ENCODE results near the gene NTN3.

DNA sequence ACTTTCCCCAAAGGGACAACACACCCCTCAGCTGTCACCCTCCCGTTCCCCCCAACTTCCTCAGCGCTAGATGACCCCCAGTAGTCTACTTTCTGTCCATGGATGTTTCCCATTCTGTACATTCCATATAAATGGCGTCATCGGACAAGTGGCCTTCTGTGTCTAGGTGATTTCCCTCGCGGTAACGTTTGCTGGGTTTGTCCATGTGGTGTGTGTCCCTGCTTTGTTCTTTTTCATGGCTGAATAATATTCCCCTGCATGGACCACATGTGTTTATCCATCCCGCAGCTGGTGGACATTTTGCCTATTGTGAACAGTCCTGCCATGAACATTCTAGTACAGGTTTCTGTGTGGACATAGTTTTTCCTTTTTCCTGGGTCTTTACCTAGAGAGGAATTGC is 18.4 kb upstream of the NTN3 start:
- TF ChIP-seq FOXJ3 (CRISPR knock-in tag; IDR thresholded peaks at IDR 0.05): no peak
- no peak for TF ChIP-seq NFIC (IDR thresholded peaks at IDR 0.05; ENCODE audit: borderline replicate concordance)
- TF ChIP-seq, protein P1, sequence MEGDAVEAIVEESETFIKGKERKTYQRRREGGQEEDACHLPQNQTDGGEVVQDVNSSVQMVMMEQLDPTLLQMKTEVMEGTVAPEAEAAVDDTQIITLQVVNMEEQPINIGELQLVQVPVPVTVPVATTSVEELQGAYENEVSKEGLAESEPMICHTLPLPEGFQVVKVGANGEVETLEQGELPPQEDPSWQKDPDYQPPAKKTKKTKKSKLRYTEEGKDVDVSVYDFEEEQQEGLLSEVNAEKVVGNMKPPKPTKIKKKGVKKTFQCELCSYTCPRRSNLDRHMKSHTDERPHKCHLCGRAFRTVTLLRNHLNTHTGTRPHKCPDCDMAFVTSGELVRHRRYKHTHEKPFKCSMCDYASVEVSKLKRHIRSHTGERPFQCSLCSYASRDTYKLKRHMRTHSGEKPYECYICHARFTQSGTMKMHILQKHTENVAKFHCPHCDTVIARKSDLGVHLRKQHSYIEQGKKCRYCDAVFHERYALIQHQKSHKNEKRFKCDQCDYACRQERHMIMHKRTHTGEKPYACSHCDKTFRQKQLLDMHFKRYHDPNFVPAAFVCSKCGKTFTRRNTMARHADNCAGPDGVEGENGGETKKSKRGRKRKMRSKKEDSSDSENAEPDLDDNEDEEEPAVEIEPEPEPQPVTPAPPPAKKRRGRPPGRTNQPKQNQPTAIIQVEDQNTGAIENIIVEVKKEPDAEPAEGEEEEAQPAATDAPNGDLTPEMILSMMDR (IDR thresholded peaks at IDR 0.05): no peak
